ENCODE results near the gene CDH4. TPM values are rescaled to one million over a fixed set of nuclear protein-coding genes. Genes with fewer than 3 reads are reported as not detected.

The CDH4 gene
- total RNA-seq, 1 donor from 2014 or later, result 39.7 TPM

DNA sequence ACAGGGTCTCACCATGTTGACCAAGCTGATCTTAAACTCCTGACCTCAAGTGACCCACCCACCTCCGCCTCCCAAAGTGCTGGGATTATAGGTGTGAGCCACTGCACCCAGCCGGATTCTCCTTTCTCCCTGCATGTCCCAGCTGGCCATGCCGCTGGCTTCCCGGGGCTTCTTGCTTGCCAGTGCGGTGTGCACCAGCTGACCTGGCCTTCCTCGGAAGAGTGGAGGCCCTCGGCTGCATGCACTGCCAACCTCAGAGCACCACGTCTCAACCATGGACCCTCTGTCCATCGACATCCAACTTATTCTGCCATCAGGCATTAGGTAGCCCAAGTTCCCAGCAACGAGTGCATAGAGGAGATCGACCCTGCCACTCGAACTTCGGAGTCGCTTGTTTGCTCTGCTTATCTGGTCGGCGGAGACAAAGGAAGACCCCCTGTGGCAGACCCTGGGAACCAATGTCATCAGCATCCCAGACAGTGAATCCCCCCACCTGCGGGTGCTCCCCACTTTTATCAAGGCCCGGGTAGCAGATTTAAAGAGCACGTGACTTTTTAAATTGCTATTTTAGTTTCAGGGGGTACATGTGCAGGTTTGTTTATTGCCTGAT lies 307.8 kb downstream of the CDH4 start:
- Histone ChIP-seq H3K36me3 (ENCODE audit: control insufficient read depth, insufficient read depth, low read length) (no peaks in the 10 kb centered on the region), H3K4me3 (ENCODE audit: low read depth, low read length) (no peak overlapping the region), H3K27me3 (ENCODE audit: control insufficient read depth, insufficient read depth, low read length) (no peaks in the 10 kb centered on the region)
- no peak for DNase-seq (ENCODE audit: low read depth)
- TF ChIP-seq, protein P1, sequence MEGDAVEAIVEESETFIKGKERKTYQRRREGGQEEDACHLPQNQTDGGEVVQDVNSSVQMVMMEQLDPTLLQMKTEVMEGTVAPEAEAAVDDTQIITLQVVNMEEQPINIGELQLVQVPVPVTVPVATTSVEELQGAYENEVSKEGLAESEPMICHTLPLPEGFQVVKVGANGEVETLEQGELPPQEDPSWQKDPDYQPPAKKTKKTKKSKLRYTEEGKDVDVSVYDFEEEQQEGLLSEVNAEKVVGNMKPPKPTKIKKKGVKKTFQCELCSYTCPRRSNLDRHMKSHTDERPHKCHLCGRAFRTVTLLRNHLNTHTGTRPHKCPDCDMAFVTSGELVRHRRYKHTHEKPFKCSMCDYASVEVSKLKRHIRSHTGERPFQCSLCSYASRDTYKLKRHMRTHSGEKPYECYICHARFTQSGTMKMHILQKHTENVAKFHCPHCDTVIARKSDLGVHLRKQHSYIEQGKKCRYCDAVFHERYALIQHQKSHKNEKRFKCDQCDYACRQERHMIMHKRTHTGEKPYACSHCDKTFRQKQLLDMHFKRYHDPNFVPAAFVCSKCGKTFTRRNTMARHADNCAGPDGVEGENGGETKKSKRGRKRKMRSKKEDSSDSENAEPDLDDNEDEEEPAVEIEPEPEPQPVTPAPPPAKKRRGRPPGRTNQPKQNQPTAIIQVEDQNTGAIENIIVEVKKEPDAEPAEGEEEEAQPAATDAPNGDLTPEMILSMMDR (IDR thresholded peaks at IDR 0.05; ENCODE audit: insufficient read depth, low read length, poor library complexity, severe bottlenecking), result no peak

DNA sequence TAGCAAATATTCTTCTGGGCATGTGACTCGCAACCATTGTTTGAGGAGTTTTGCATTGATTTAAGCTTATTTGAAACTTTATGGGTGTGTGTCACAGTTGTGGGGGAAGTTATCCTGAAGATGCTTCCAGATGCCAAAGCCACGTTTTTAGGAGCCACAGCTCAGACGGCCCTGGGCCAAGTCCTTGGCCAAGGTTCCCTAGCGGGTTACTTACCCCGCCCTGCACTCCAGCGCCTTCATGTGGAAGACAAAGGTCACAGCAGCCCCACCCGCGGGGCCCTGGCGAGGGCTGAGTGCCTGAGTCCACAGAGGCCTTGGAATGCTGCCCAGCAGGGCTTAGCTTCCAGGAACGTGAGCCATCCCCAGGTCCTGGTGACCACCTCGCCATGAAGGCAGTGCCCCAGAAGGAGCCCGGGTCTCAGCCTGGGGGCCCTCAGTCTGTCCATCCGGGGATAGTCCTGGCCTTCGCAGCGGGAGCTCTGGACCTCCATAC lies 308.3 kb downstream of the CDH4 start:
- DNase-seq (ENCODE audit: low read depth), result no peak
- Histone ChIP-seq H3K27me3 (ENCODE audit: control insufficient read depth, insufficient read depth, low read length) (no peaks in the 10 kb centered on the region), H3K4me3 (ENCODE audit: low read depth, low read length) (no peak overlapping the region), H3K36me3 (ENCODE audit: control insufficient read depth, insufficient read depth, low read length) (no peaks in the 10 kb centered on the region)
- TF ChIP-seq, protein P1 (IDR thresholded peaks at IDR 0.05; ENCODE audit: insufficient read depth, low read length, poor library complexity, severe bottlenecking), result no peak

DNA sequence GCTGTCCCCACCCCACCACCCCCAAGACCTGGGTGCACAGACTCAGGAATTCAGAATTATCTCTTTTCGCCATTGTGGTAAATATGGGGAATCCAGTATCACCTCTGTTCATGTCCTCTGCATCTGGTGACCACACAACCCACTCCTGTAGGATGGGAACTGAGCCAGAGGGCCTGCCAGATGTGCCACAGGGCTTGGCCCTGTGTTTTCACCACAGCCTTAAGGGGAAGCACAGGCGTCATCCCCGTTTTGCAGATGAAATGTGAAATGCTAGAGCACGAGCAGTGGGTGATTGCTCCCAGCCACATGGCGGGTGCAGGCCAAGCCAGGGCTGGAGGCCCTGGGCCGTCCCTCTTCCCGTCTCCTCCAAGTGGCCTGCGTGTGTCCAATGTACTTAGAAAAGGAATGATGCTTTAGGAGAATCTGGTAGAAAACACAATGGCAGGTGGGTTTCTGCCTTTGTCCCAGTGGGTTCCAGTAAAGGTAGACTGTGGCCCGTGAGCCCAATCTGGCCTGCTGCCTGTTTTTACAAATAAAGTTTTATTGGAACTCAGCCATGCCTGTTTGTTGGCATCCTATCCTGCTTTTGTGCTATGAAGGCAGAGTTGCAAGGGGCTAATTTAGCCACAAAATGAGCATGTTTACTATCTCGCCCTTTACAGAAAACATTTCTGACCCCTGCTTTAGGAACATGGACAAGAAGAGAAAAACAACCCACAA lies 309.2 kb downstream of the CDH4 start:
- H3K27me3 ChIP-seq (ENCODE audit: control insufficient read depth, insufficient read depth, low read length), result no peaks in the 10 kb centered on the region
- TF ChIP-seq, protein P1 (IDR thresholded peaks at IDR 0.05; ENCODE audit: insufficient read depth, low read length, poor library complexity, severe bottlenecking), result no peak
- no peak overlapping the region for H3K4me3 ChIP-seq (ENCODE audit: low read depth, low read length)
- DNase-seq (ENCODE audit: low read depth), result no peak
- H3K36me3 ChIP-seq (ENCODE audit: control insufficient read depth, insufficient read depth, low read length), result no peaks in the 10 kb centered on the region

DNA sequence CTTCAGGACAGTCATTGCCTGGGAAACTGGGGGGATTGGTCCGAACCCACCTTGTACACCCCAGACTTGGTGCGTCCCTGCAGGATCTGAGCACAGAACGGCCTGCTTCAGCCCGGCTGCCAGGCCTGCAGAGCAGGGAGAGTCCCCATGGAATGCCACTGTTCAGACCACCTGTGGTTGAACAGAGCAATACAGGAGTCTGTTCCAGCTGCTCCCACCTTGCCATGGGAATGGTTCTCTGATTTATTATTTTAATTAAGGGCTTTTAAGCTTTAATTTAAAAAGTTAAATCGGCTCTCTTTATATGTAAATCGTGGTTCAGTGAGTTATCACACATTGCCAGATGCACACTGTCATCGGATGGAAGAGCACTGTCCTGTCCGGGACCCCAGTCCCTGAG lies 310.4 kb downstream of the CDH4 start:
- Histone ChIP-seq H3K4me3 (ENCODE audit: low read depth, low read length) (no peak overlapping the region), H3K27me3 (ENCODE audit: control insufficient read depth, insufficient read depth, low read length) (no peaks in the 10 kb centered on the region), H3K36me3 (ENCODE audit: control insufficient read depth, insufficient read depth, low read length) (no peaks in the 10 kb centered on the region)
- no peak for DNase-seq (ENCODE audit: low read depth)
- TF ChIP-seq, protein P1 (IDR thresholded peaks at IDR 0.05; ENCODE audit: insufficient read depth, low read length, poor library complexity, severe bottlenecking), result no peak

DNA sequence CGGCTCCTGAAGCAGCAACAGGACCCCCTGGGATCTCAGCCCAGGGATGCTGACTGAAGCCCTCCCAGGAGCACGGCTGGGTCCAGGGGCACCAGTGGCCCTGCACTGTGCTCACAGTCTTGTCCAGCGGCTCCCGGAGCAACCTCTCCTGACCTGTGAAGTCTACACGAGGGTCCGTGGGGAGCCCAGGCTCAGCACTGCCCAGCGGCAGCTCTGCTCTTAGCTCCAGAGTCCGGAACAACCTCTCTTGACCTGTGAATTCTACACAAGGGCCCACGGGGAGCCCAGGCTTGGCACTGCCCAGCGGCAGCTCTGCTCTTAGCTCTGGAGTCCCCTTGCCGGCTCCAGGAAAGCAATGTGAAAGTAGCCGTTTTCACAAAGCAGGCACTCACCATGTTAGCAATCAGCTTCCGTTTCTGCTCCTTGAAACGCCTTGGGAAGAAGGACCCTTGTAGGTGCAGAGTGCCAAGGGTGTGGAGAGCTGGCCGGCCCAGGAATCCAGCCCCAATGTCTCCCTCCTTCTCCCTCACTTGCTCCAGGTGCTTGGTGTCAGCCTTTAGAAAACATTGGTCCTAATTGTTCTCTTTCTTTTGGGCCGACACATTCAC lies 310.9 kb downstream of the CDH4 start:
- Histone ChIP-seq H3K4me3 (ENCODE audit: low read depth, low read length) (no peak overlapping the region), H3K27me3 (ENCODE audit: control insufficient read depth, insufficient read depth, low read length) (no peaks in the 10 kb centered on the region), H3K36me3 (ENCODE audit: control insufficient read depth, insufficient read depth, low read length) (no peaks in the 10 kb centered on the region)
- no peak for DNase-seq (ENCODE audit: low read depth)
- TF ChIP-seq, protein P1 (IDR thresholded peaks at IDR 0.05; ENCODE audit: insufficient read depth, low read length, poor library complexity, severe bottlenecking), result no peak
